Keratinocyte (primary cell): ENCODE results near the gene ARX.

Experiments
- EZH2 ChIP-seq: IDR thresholded peaks from one replicate; pipeline ENCODE4 v1.6.1; 2012; ENCODE audit warnings: inconsistent platforms, mild to moderate bottlenecking, low read length, moderate library complexity
- TF ChIP-seq, protein P1 (sequence below), 3 experiments: IDR thresholded peaks in 1 of 3; conservative IDR thresholded peaks in 1 of 3; optimal IDR thresholded peaks in 1 of 3; 2 replicates in 2 of 3; 3 replicates in 1 of 3; pipeline versions ENCODE3 to v1.5.1; 2011; ENCODE audit warnings: low read length in 3 of 3, mild to moderate bottlenecking in 3 of 3, moderate library complexity in 2 of 3, control low read depth in 1 of 3, inconsistent platforms in 1 of 3; ENCODE audit not compliant: insufficient read depth in 2 of 3; ENCODE audit errors: extremely low read depth in 1 of 3

- TF ChIP-seq, protein P1, sequence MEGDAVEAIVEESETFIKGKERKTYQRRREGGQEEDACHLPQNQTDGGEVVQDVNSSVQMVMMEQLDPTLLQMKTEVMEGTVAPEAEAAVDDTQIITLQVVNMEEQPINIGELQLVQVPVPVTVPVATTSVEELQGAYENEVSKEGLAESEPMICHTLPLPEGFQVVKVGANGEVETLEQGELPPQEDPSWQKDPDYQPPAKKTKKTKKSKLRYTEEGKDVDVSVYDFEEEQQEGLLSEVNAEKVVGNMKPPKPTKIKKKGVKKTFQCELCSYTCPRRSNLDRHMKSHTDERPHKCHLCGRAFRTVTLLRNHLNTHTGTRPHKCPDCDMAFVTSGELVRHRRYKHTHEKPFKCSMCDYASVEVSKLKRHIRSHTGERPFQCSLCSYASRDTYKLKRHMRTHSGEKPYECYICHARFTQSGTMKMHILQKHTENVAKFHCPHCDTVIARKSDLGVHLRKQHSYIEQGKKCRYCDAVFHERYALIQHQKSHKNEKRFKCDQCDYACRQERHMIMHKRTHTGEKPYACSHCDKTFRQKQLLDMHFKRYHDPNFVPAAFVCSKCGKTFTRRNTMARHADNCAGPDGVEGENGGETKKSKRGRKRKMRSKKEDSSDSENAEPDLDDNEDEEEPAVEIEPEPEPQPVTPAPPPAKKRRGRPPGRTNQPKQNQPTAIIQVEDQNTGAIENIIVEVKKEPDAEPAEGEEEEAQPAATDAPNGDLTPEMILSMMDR (optimal IDR thresholded peaks at IDR 0.05 in 1 of 3, IDR thresholded peaks at IDR 0.05 in 1 of 3, conservative IDR thresholded peaks at IDR 0.05 in 1 of 3; ENCODE audit: extremely low read depth in 1 of 3, insufficient read depth in 2 of 3, low read length in 3 of 3): no peak
- no peak for TF ChIP-seq EZH2
These were observed 8.1 kb upstream of the ARX start for GRCh38 chrX:25023908-25024307.
